Neuronal stem cell (in vitro differentiated cells): ENCODE data around the gene SEPTIN7.
"Not testable (repeated sequence)": the region's sequence is repeated elsewhere in the genome, so short reads cannot be mapped to it uniquely, and the experiment has no call there.

ENCODE experiments used
- DNase-seq: peaks from one replicate; pipeline ENCODE4 v3.0.0-alpha.2; 2013; ENCODE audit warnings: low spot score
- H2AFZ ChIP-seq: one replicate; pipeline ENCODE4 v1.6.1; 2013; ENCODE audit warnings: mild to moderate bottlenecking, low read length, inconsistent platforms
- H2AK5ac ChIP-seq: 2 replicates; pipeline ENCODE4 v1.6.1; 2013; ENCODE audit warnings: low read depth, mild to moderate bottlenecking, inconsistent platforms, low read length, moderate library complexity, mixed read lengths
- H2BK120ac ChIP-seq: 2 replicates; pipeline ENCODE4 v1.6.1; 2013; ENCODE audit warnings: low read depth, mild to moderate bottlenecking, inconsistent platforms, low read length, moderate library complexity, mixed read lengths
- H2BK12ac ChIP-seq: one replicate; pipeline ENCODE4 v1.6.1; 2013; ENCODE audit warnings: low read length, inconsistent platforms
- H2BK15ac ChIP-seq: 2 replicates; pipeline ENCODE4 v1.6.1; 2013; ENCODE audit warnings: mild to moderate bottlenecking, low read length, inconsistent platforms, mixed read lengths
- H2BK5ac ChIP-seq: one replicate; pipeline ENCODE4 v1.6.1; 2013; ENCODE audit warnings: inconsistent platforms, mild to moderate bottlenecking, low read length, moderate library complexity
- H3K14ac ChIP-seq: one replicate; pipeline ENCODE4 v1.6.1; 2013; ENCODE audit warnings: low read length, inconsistent platforms
- H3K18ac ChIP-seq: 2 replicates; pipeline ENCODE4 v1.6.1; 2013; ENCODE audit warnings: low read length, inconsistent platforms
- H3K23ac ChIP-seq: 2 replicates; pipeline ENCODE4 v1.6.1; 2013; ENCODE audit warnings: low read depth, mild to moderate bottlenecking, mixed read lengths, low read length, inconsistent platforms; ENCODE audit not compliant: poor library complexity
- H3K27ac ChIP-seq: replicated peaks from 3 replicates; pipeline ENCODE4 v1.5.1; 2013; ENCODE audit warnings: low read length, inconsistent platforms
- H3K27me3 ChIP-seq, 3 experiments: 2 replicates each; pipeline ENCODE4 v1.6.1; 2013; ENCODE audit warnings: low read length in 3 of 3, mild to moderate bottlenecking in 2 of 3, inconsistent platforms in 1 of 3, low read depth in 1 of 3, mixed read lengths in 1 of 3, moderate library complexity in 1 of 3; ENCODE audit not compliant: control insufficient read depth in 3 of 3, insufficient read depth in 3 of 3
- H3K36me3 ChIP-seq, 2 donors: replicated peaks in 1 of 2; 2 replicates each; pipeline ENCODE4 v1.6.1; 2013; ENCODE audit warnings: low read length in 2 of 2; ENCODE audit not compliant: control insufficient read depth in 2 of 2, insufficient read depth in 2 of 2
- H3K4ac ChIP-seq: 2 replicates; pipeline ENCODE4 v1.6.1; 2013; ENCODE audit warnings: inconsistent platforms, mild to moderate bottlenecking, low read length, moderate library complexity
- H3K4me1 ChIP-seq, 2 donors: 1 replicate in 1 of 2; 2 replicates in 1 of 2; pipeline ENCODE4 v1.6.1; 2013; ENCODE audit warnings: low read length in 2 of 2, low read depth in 1 of 2; ENCODE audit not compliant: control insufficient read depth in 2 of 2, insufficient read depth in 1 of 2
- H3K4me2 ChIP-seq: one replicate; pipeline ENCODE4 v1.6.1; 2013; ENCODE audit warnings: mild to moderate bottlenecking, low read length, inconsistent platforms; ENCODE audit not compliant: insufficient read depth, poor library complexity, severe bottlenecking
- H3K4me3 ChIP-seq, 2 donors: 2 replicates each; pipeline ENCODE4 v1.5.1; 2013; ENCODE audit warnings: low read length in 2 of 2, mild to moderate bottlenecking in 2 of 2, inconsistent platforms in 1 of 2, moderate library complexity in 1 of 2
- H3K79me1 ChIP-seq: one replicate; pipeline ENCODE4 v1.6.1; 2013; ENCODE audit warnings: low read depth, mild to moderate bottlenecking, inconsistent platforms, low read length, moderate library complexity
- H3K9ac ChIP-seq: one replicate; pipeline ENCODE4 v1.6.1; 2013; ENCODE audit warnings: mild to moderate bottlenecking, low read depth, low read length, inconsistent platforms; ENCODE audit not compliant: poor library complexity
- H3K9me3 ChIP-seq, 2 donors: replicated peaks in 1 of 2; 2 replicates each; pipeline versions ENCODE3 to v1.6.1; 2013; ENCODE audit warnings: low read length in 2 of 2, mild to moderate bottlenecking in 2 of 2, inconsistent platforms in 1 of 2, low read depth in 1 of 2, mixed read lengths in 1 of 2, moderate library complexity in 1 of 2; ENCODE audit not compliant: control insufficient read depth in 2 of 2, insufficient read depth in 1 of 2
- H4K8ac ChIP-seq: one replicate; pipeline ENCODE4 v1.6.1; 2013; ENCODE audit warnings: low read depth, mild to moderate bottlenecking, inconsistent platforms, low read length, moderate library complexity
- H4K91ac ChIP-seq: one replicate; pipeline ENCODE4 v1.6.1; 2013; ENCODE audit warnings: low read length, low read depth, mild to moderate bottlenecking, inconsistent platforms; ENCODE audit not compliant: poor library complexity
- WGBS, 2 donors: extraction: QIAGEN DNeasy Blood & Tissue Kit; methylation state at CpG; one replicate each; pipeline ENCODE4 v1.1.7; 2013; ENCODE audit warnings: missing lambda C conversion rate in 2 of 2, mixed read lengths in 1 of 2; ENCODE audit not compliant: insufficient read length in 2 of 2, insufficient replicate concordance in 1 of 2; ENCODE audit errors: extremely low coverage in 2 of 2; 5-methylcytosine and 5-hydroxymethylcytosine counted together

The SEPTIN7 gene

GRCh38 chr7:35755711-35756110, 45.1 kb upstream of the SEPTIN7 start:
- no peak overlapping the region for H2BK120ac ChIP-seq
- H4K8ac ChIP-seq, result no peak overlapping the region
- H3K27me3 ChIP-seq, result no peaks in the 10 kb centered on the region
- H2BK15ac ChIP-seq, result no peak overlapping the region
- no peaks in the 10 kb centered on the region for H3K79me1 ChIP-seq
- H2AFZ ChIP-seq, result no peak overlapping the region
- no CpG with 5 or more reads among the region's 3 CpGs for WGBS, 2 donors
- H2AK5ac ChIP-seq, result no peak overlapping the region
- DNase-seq, result no peak
- peaks cover 8 to 12% of the 10 kb centered on the region in 2 donors for H3K4me1 ChIP-seq
- no peaks in the 10 kb centered on the region for H3K36me3 ChIP-seq
- no peak overlapping the region for H4K91ac ChIP-seq
- H3K9ac ChIP-seq, result no peak overlapping the region
- H3K4me2 ChIP-seq, result no peak overlapping the region
- H2BK12ac ChIP-seq, result no peak overlapping the region
- H3K23ac ChIP-seq, result no peak overlapping the region
- no peak overlapping the region for H3K18ac ChIP-seq
- H3K27ac ChIP-seq, result no peak overlapping the region
- H3K9me3 ChIP-seq, result no peaks in the 10 kb centered on the region
- no peak overlapping the region for H3K14ac ChIP-seq
- no peak overlapping the region for H3K4me3 ChIP-seq
- H3K4ac ChIP-seq, result no peak overlapping the region
- no peak overlapping the region for H2BK5ac ChIP-seq

- WGBS, 2 donors, result no CpG with 5 or more reads among the region's 2 CpGs
Measured at GRCh38 chr7:35756453-35756852, 44.4 kb upstream of the SEPTIN7 start.

GRCh38 chr7:35757574-35757973, 43.3 kb upstream of the SEPTIN7 start:
- Histone ChIP-seq H4K8ac (no peak overlapping the region), H3K4me3 (no peak overlapping the region), H3K36me3 (no peaks in the 10 kb centered on the region), H3K4ac (no peak overlapping the region), H3K27ac (no peak overlapping the region), H3K79me1 (no peaks in the 10 kb centered on the region), H3K4me1 (peaks cover 8 to 12% of the 10 kb centered on the region in 2 donors), H3K23ac (no peak overlapping the region), H2BK15ac (no peak overlapping the region), H3K27me3 (no peaks in the 10 kb centered on the region), H4K91ac (no peak overlapping the region), H3K18ac (no peak overlapping the region), H3K9me3 (no peaks in the 10 kb centered on the region), H2BK120ac (no peak overlapping the region), H2AK5ac (no peak overlapping the region), H2BK5ac (no peak overlapping the region), H3K9ac (no peak overlapping the region), H3K14ac (no peak overlapping the region), H2BK12ac (no peak overlapping the region), H3K4me2 (no peak overlapping the region), H2AFZ (no peak overlapping the region)
- no peak for DNase-seq
- WGBS, 2 donors, result no CpG with 5 or more reads among the region's 3 CpGs

More at GRCh38 chr7:35756453-35756852, 44.4 kb upstream of the SEPTIN7 start:
- H3K27ac ChIP-seq, H4K91ac ChIP-seq, H3K9me3 ChIP-seq, H3K27me3 ChIP-seq, H3K18ac ChIP-seq, H2AFZ ChIP-seq, H3K23ac ChIP-seq, H3K14ac ChIP-seq, H2BK12ac ChIP-seq, H3K36me3 ChIP-seq, H2AK5ac ChIP-seq, H2BK120ac ChIP-seq, DNase-seq, H3K4me2 ChIP-seq, H3K79me1 ChIP-seq, H3K9ac ChIP-seq, H2BK5ac ChIP-seq, H3K4ac ChIP-seq, H4K8ac ChIP-seq, H2BK15ac ChIP-seq, H3K4me3 ChIP-seq: not testable (repeated sequence)
- H3K4me1 ChIP-seq, result peaks cover 8 to 12% of the 10 kb centered on the region in 2 donors

- no peak overlapping the region for H3K4me3 ChIP-seq
- DNase-seq, result peak; percentile 71
Measured at GRCh38 chr7:35758421-35758820, 42.4 kb upstream of the SEPTIN7 start.

More at GRCh38 chr7:35758421-35758820, 42.4 kb upstream of the SEPTIN7 start:
- WGBS, 2 donors, result no CpG with 5 or more reads among the region's 2 CpGs
- Histone ChIP-seq H2BK12ac (no peak overlapping the region), H3K27me3 (no peaks in the 10 kb centered on the region), H3K9me3 (no peaks in the 10 kb centered on the region), H2AK5ac (no peak overlapping the region), H3K23ac (no peak overlapping the region), H3K14ac (no peak overlapping the region), H3K4ac (no peak overlapping the region), H3K4me1 (peaks cover 8 to 12% of the 10 kb centered on the region in 2 donors), H4K91ac (no peak overlapping the region), H2BK120ac (no peak overlapping the region), H3K79me1 (no peaks in the 10 kb centered on the region), H2AFZ (peak overlapping the region; percentile 47), H2BK5ac (no peak overlapping the region), H4K8ac (no peak overlapping the region), H2BK15ac (no peak overlapping the region), H3K27ac (no peak overlapping the region), H3K36me3 (no peaks in the 10 kb centered on the region), H3K4me2 (no peak overlapping the region), H3K18ac (no peak overlapping the region), H3K9ac (no peak overlapping the region)
